Stimulated activated CD8-positive, alpha-beta memory T cell treated with anti-CD3 and anti-CD28 coated beads, Interleukin-15, amount 100 ng/mL, for 24 hours (primary cell): ENCODE results near the gene CBFA2T3.

ENCODE experiments used
- DNase-seq: peaks from one replicate; pipeline ENCODE4 v3.0.0-alpha.2; 2020; ENCODE audit warnings: low read depth

Gene CBFA2T3

GRCh38 chr16:88839026-88839529 lies 137.9 kb downstream of the CBFA2T3 start:
- no peak for DNase-seq

GRCh38 chr16:88838566-88838965 lies 138.4 kb downstream of the CBFA2T3 start:
- DNase-seq: no peak

- DNase-seq: no peak
Measured at GRCh38 chr16:88837806-88838205, 139.2 kb downstream of the CBFA2T3 start.

- DNase-seq: no peak
Measured at GRCh38 chr16:88836791-88837190, 140.2 kb downstream of the CBFA2T3 start.

GRCh38 chr16:88835818-88836217 lies 141.2 kb downstream of the CBFA2T3 start:
- no peak for DNase-seq

- no peak for DNase-seq
Measured at GRCh38 chr16:88835383-88835782, 141.6 kb downstream of the CBFA2T3 start.

GRCh38 chr16:88834670-88835069 lies 142.3 kb downstream of the CBFA2T3 start:
- no peak for DNase-seq

GRCh38 chr16:88833086-88833485 lies 143.9 kb downstream of the CBFA2T3 start:
- no peak for DNase-seq

- no peak for DNase-seq
Measured at GRCh38 chr16:88831838-88832237, 145.2 kb downstream of the CBFA2T3 start.

GRCh38 chr16:88830783-88831182 lies 146.2 kb downstream of the CBFA2T3 start:
- DNase-seq: no peak

GRCh38 chr16:88830258-88830657 lies 146.7 kb downstream of the CBFA2T3 start:
- no peak for DNase-seq

GRCh38 chr16:88828711-88829110 lies 148.3 kb downstream of the CBFA2T3 start:
- no peak for DNase-seq

- no peak for DNase-seq
Measured at GRCh38 chr16:88827727-88828126, 149.3 kb downstream of the CBFA2T3 start.

- no peak for DNase-seq
Measured at GRCh38 chr16:88826070-88826840, 150.8 kb downstream of the CBFA2T3 start.

- DNase-seq: no peak
Measured at GRCh38 chr16:88825146-88825545, 151.9 kb downstream of the CBFA2T3 start.
